Mucosa of stomach (tissue), 1 donor: ENCODE measurements around the gene FAM163A.

Source experiments
- H3K27me3 ChIP-seq: one replicate; pipeline ENCODE4 v1.7.0; 2013; ENCODE audit warnings: mild to moderate bottlenecking, low read length; ENCODE audit not compliant: control insufficient read depth, insufficient read depth
- H3K36me3 ChIP-seq: one replicate; pipeline ENCODE4 v1.7.0; 2013; ENCODE audit warnings: low read length; ENCODE audit not compliant: control insufficient read depth, insufficient read depth
- H3K4me1 ChIP-seq: one replicate; pipeline ENCODE4 v1.7.0; 2013; ENCODE audit warnings: mild to moderate bottlenecking, low read length; ENCODE audit not compliant: control insufficient read depth, insufficient read depth
- H3K4me3 ChIP-seq: one replicate; pipeline ENCODE4 v1.7.0; 2013; ENCODE audit warnings: low read length
- H3K9ac ChIP-seq: one replicate; pipeline ENCODE4 v1.7.0; 2013; ENCODE audit warnings: mild to moderate bottlenecking, low read length, moderate library complexity
- H3K9me3 ChIP-seq: one replicate; pipeline ENCODE4 v1.7.0; 2013; ENCODE audit warnings: mild to moderate bottlenecking, low read length, moderate library complexity; ENCODE audit not compliant: control insufficient read depth
- donor health status: Pancreatic carcinoma.

FAM163A gene

DNA sequence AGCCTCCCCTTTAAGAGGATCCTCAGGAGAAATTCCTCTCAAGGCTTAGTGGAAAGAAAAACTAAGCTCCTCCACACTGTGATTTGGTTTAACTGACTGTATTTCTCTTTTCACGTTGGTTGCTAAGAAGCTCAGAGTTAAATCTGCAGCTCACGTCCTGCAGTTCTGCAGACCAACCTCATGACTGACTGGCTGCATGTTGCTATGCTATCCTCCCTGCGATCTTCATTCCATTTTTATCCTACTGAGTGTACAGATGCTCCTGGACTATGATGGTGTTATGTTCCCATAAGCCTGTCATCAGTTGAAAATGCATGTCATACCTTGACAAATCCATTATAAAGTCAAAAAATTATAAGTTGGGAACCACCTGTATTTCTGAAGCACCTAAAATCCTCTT, 34.6 kb downstream of the FAM163A start:
- Histone ChIP-seq H3K36me3 (no peaks in the 10 kb centered on the region), H3K4me3 (no peak overlapping the region), H3K27me3 (no peaks in the 10 kb centered on the region), H3K4me1 (no peaks in the 10 kb centered on the region), H3K9ac (no peak overlapping the region), H3K9me3 (no peaks in the 10 kb centered on the region)

DNA sequence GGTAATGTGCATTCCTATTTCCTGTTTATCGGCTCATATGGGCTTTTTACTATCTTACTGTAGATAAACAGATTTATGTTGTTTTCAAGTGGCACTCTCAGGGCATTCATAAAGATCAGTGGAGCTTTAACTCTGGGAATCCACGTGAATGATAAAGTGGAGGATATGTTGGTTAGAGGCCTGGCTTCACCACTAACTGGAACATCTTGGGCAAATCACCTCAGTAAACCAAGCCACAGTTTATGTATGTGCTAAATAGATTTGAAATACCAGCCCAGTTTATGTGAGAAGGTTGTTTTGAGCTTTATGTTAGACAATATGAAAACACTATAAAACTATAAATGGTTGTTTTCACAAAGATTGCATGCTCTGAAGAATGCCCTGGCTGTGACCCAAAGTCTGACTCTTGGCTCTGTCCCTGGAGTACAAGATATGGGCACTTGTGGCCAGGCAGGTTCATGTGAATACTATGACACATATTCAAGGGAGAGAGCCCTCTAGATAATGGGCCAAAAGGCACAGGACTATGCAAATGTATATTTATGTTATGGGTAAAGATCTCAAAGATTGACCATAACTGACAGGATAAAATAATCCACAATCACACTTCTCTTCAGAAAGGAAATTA, 36.7 kb downstream of the FAM163A start:
- H3K9me3 ChIP-seq = no peaks in the 10 kb centered on the region
- H3K9ac ChIP-seq = no peak overlapping the region
- no peaks in the 10 kb centered on the region for H3K4me1 ChIP-seq
- H3K4me3 ChIP-seq = no peak overlapping the region
- H3K27me3 ChIP-seq = no peaks in the 10 kb centered on the region
- H3K36me3 ChIP-seq = no peaks in the 10 kb centered on the region

DNA sequence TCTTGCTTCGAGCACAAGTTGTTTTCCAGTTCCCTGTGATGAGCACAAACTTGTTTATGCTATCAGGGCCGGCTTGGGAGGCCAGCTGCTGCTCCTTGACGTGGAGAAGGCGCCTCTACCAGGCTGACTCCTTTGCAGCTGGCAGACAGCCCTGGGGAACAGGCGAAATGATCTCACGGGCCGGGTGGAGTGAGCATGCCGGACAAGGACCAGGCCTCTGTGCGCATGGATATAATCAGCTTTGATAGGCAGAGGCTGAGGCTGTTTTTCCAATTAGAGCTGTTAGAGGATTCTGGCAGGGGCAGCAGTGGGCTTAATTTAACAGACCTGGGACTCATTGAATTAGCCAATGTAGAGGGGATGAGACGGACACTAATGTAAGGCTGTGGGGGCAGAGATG, 38.9 kb downstream of the FAM163A start:
- Histone ChIP-seq H3K9me3 (no peaks in the 10 kb centered on the region), H3K4me1 (no peaks in the 10 kb centered on the region), H3K27me3 (no peaks in the 10 kb centered on the region), H3K36me3 (no peaks in the 10 kb centered on the region), H3K9ac (no peak overlapping the region), H3K4me3 (no peak overlapping the region)

DNA sequence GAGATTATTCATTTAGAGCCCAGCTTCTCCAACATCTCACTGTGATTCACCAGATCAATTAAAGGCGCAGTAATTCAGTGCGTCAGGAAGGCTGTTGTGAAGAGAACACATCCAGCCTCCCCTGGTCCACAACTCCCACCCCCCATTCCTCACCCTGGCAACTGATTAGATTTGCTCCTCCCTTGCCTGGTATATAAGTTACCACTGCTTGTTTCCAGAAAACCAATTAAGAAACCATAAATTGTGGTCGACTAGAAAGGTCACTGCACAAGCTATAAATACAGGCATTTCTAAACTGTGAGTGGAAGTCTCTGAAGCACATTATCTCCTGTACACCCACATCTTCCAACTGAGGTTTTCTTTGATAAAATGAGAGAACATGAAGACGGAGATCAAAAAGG, 41.9 kb downstream of the FAM163A start:
- Histone ChIP-seq H3K9me3 (no peaks in the 10 kb centered on the region), H3K36me3 (no peaks in the 10 kb centered on the region), H3K4me1 (no peaks in the 10 kb centered on the region), H3K9ac (no peak overlapping the region), H3K27me3 (no peaks in the 10 kb centered on the region), H3K4me3 (no peak overlapping the region)

GRCh38 chr1:179785728-179786127, 42.6 kb downstream of the FAM163A start:
- no peak overlapping the region for H3K9ac ChIP-seq
- no peaks in the 10 kb centered on the region for H3K9me3 ChIP-seq
- H3K27me3 ChIP-seq = no peaks in the 10 kb centered on the region
- H3K36me3 ChIP-seq = no peaks in the 10 kb centered on the region
- H3K4me1 ChIP-seq = no peaks in the 10 kb centered on the region
- no peak overlapping the region for H3K4me3 ChIP-seq

GRCh38 chr1:179786815-179787685, 44.0 kb downstream of the FAM163A start:
- Histone ChIP-seq H3K4me3 (no peak overlapping the region), H3K9me3 (no peaks in the 10 kb centered on the region), H3K4me1 (no peaks in the 10 kb centered on the region), H3K27me3 (no peaks in the 10 kb centered on the region), H3K9ac (no peak overlapping the region), H3K36me3 (no peaks in the 10 kb centered on the region)

DNA sequence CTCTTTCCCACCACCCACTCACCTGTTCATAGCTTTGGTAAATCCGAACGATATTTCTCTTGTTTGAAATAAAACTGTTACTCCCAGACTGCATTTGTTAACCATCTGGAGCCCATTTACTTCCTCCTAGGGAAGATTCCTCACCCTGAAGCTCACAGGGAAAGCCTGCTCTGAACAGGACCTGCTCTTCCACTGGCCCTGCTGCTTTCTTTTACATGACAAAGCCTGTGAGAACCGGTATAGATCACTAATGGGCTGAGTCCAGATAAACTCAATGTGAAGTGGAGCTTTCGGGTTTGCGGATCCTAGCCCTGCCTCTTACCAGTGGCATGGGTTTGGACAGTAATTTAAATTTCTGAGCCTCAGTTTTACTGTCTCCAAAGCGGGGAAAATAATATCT, 45.2 kb downstream of the FAM163A start:
- no peaks in the 10 kb centered on the region for H3K27me3 ChIP-seq
- H3K4me1 ChIP-seq = no peaks in the 10 kb centered on the region
- H3K9ac ChIP-seq = no peak overlapping the region
- H3K4me3 ChIP-seq = no peak overlapping the region
- no peaks in the 10 kb centered on the region for H3K36me3 ChIP-seq
- no peaks in the 10 kb centered on the region for H3K9me3 ChIP-seq

DNA sequence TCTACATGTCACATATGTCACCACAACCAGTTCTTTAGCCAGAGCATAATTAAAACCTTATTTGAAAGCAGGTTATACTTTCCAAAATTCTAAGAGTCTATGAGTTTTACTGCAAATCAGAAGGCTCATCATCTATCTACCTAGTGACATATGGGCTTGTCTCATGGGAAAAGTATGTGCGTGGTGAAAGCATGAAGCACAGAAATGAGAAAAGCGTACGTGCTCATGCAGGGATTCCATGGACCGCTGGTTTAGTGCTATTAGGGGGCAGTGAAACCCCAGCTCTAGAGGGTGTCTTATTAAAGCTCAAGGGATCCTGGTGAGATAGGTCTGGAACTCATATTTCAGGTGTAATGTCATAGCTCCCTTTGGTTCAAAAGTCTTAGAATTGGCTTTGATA, 50.2 kb downstream of the FAM163A start:
- Histone ChIP-seq H3K4me3 (no peak overlapping the region), H3K27me3 (no peaks in the 10 kb centered on the region), H3K4me1 (no peaks in the 10 kb centered on the region), H3K9ac (no peak overlapping the region), H3K36me3 (no peaks in the 10 kb centered on the region), H3K9me3 (no peaks in the 10 kb centered on the region)

- Histone ChIP-seq H3K36me3 (no peaks in the 10 kb centered on the region), H3K27me3 (no peaks in the 10 kb centered on the region), H3K4me1 (no peaks in the 10 kb centered on the region), H3K9me3 (no peaks in the 10 kb centered on the region), H3K9ac (no peak overlapping the region), H3K4me3 (no peak overlapping the region)
Observed at GRCh38 chr1:179794146-179794545, 51.1 kb downstream of the FAM163A start.

DNA sequence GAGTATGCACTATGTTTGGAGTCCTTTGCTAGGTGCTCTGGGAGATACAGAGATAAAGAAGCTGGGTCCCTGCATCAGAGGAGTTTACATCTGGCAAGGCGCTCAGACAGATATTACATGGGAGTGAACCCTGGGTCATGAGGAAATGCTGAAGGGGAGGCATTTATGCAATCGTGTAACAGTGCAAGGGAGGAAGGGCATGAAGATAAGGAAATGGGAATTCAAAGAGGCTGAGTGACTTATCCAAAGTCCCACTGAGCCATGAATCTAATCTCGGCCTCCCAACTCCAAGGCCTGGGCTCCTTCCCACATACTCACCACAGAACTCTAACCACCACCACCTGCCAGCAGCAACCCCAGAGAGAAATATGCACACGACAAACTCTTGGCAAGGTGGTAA, 51.6 kb downstream of the FAM163A start:
- H3K9ac ChIP-seq = no peak overlapping the region
- H3K4me3 ChIP-seq = no peak overlapping the region
- H3K27me3 ChIP-seq = no peaks in the 10 kb centered on the region
- H3K36me3 ChIP-seq = no peaks in the 10 kb centered on the region
- H3K4me1 ChIP-seq = no peaks in the 10 kb centered on the region
- H3K9me3 ChIP-seq = no peaks in the 10 kb centered on the region

GRCh38 chr1:179798213-179798863, 55.2 kb downstream of the FAM163A start:
- no peak overlapping the region for H3K4me3 ChIP-seq
- H3K9me3 ChIP-seq = no peaks in the 10 kb centered on the region
- peaks cover 7% of the 10 kb centered on the region for H3K4me1 ChIP-seq
- no peak overlapping the region for H3K9ac ChIP-seq
- H3K36me3 ChIP-seq = no peaks in the 10 kb centered on the region
- H3K27me3 ChIP-seq = no peaks in the 10 kb centered on the region

- Histone ChIP-seq H3K36me3 (no peaks in the 10 kb centered on the region), H3K9ac (no peak overlapping the region), H3K27me3 (no peaks in the 10 kb centered on the region), H3K9me3 (no peaks in the 10 kb centered on the region), H3K4me1 (peaks cover 7% of the 10 kb centered on the region), H3K4me3 (no peak overlapping the region)
Observed at GRCh38 chr1:179798864-179799516, 55.9 kb downstream of the FAM163A start.
